ENCODE results near the gene ATMIN. TPM values are rescaled to one million over a fixed set of nuclear protein-coding genes. Genes with fewer than 3 reads are reported as not detected.

ATMIN gene
- total and polyA plus RNA-seq, 2 donors (not counting 3 experiments of a cell fraction or from before 2014, with no cell fraction given) = 15.0 to 22.4 TPM

DNA sequence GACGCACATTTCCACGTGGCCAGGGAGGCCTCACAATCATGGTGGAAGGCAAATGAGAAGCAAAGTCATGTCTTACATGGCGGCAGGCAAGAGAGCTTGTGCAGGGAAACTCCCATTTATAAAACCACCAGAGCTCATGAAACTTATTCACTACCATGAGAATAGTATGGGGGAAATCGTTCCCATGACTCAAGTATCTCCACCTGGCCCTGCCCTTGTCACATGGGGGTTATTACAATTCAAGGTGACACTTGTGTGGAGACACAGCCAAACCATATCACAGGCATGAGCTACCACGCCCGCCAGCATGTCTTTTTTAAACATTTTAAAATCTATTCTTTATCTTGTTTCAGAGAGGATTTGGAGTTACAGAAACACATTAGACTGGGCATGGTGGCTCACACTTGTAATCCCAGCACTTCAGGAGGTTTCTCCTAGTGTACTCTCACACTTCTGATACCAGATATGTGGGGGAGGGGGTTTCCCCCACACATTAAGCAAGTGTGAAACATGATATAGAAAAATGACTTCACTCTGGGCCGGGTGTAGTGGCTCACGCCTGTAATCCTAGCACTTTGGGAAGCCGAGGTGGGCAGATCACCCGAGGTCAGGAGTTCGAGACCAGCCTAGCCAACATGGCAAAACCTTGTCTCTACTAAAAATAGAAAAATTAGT lies 5.6 kb upstream of the ATMIN start:
- TF ChIP-seq FOS (IDR thresholded peaks at IDR 0.05; ENCODE audit: borderline replicate concordance, insufficient read depth, low read length) (no peak), GATA2 (IDR thresholded peaks at IDR 0.05; ENCODE audit: insufficient read depth, insufficient read length, low read depth, low read length) (no peak), JUN (IDR thresholded peaks at IDR 0.05; ENCODE audit: borderline replicate concordance, insufficient read depth, insufficient read length, low read depth) (no peak), MYC (IDR thresholded peaks at IDR 0.05; ENCODE audit: low read depth, low read length) (no peak), POLR2A (IDR thresholded peaks at IDR 0.05; ENCODE audit: low read depth, low read length) (no peak), POLR2AphosphoS5 (IDR thresholded peaks at IDR 0.05; ENCODE audit: insufficient read depth, low read depth, low read length) (no peak), CTCF (IDR thresholded peaks at IDR 0.05; ENCODE audit: extremely low read depth in 1 of 2, insufficient read depth in 1 of 2, low read depth in 1 of 2, low read length in 2 of 2) (no peak), EZH2 (IDR thresholded peaks at IDR 0.05; ENCODE audit: borderline replicate concordance, low read depth, low read length, severe bottlenecking) (no peak)
- TF ChIP-seq, protein P1, sequence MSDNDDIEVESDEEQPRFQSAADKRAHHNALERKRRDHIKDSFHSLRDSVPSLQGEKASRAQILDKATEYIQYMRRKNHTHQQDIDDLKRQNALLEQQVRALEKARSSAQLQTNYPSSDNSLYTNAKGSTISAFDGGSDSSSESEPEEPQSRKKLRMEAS (IDR thresholded peaks at IDR 0.05; ENCODE audit: insufficient read depth, insufficient read length) = no peak
- DNase-seq (ENCODE audit: low read depth, low spot score) = no peak
- Histone ChIP-seq H3K27ac (ENCODE audit: insufficient read depth, low read depth, low read length) (no peak overlapping the region), H3K79me2 (ENCODE audit: control insufficient read depth, insufficient read depth, low read length) (no peaks in the 10 kb centered on the region), H4K20me1 (replicated peaks; ENCODE audit: control insufficient read depth, extremely low read depth, insufficient read depth, low read length) (no peaks in the 10 kb centered on the region), H3K4me3 (replicated peaks in 1 of 3; ENCODE audit: insufficient read depth in 1 of 3, low read depth in 1 of 3, low read length in 3 of 3) (no peak overlapping the region), H3K4me1 (ENCODE audit: control insufficient read depth, extremely low read depth, insufficient read depth, low read length) (no peaks in the 10 kb centered on the region), H3K4me2 (ENCODE audit: insufficient read depth, low read length) (no peak overlapping the region), H3K9me3 (replicated peaks; ENCODE audit: control insufficient read depth, insufficient read depth, low read length) (no peaks in the 10 kb centered on the region), H3K9me1 (replicated peaks; ENCODE audit: control insufficient read depth, extremely low read depth, insufficient read depth, low read length) (no peaks in the 10 kb centered on the region), H3K9ac (replicated peaks; ENCODE audit: extremely low read depth, insufficient read depth, low read length) (no peak overlapping the region), H3K36me3 (ENCODE audit: control insufficient read depth in 2 of 2, extremely low read depth in 1 of 2, insufficient read depth in 2 of 2, low read length in 2 of 2) (peaks cover 0 to 8% of the 10 kb centered on the region in 2 experiments), H3K27me3 (ENCODE audit: control insufficient read depth in 2 of 2, insufficient read depth in 2 of 2, low read length in 2 of 2) (no peaks in the 10 kb centered on the region), H2AFZ (ENCODE audit: low read depth, low read length) (no peak overlapping the region)
- no peak for FAIRE-seq
- CTCF ChIA-PET = interaction anchor here (1.0 kb wide), 3 partner anchors 8 to 82 kb away, joined by 3 read pairs; no protein-coding TSS in a partner anchor
- intact Hi-C loops (cut with micrococcal nuclease) (no loop called here), dilution Hi-C loops (cut with MboI; ENCODE audit: extremely low pct_ligation_motif_present, low sequenced_read_pairs) (no loop called here)
- POLR2A ChIA-PET = no interaction called here
- BruUV-seq (replicated peaks) = no TSS peak

Measured in endothelial cell of umbilical vein (primary cell).